SK-N-MC (cell line): ENCODE data around the gene CTNS.

Source experiments
- EZH2 ChIP-seq: fragments of 200-600 bp; sonication (generic); IDR thresholded peaks from one replicate; pipeline ENCODE4 v1.6.1; 2017; ENCODE audit warnings: antibody characterized with exemption
- POLR2AphosphoS5 ChIP-seq: IDR thresholded peaks from 2 replicates; pipeline ENCODE4 v1.6.1; 2012; ENCODE audit warnings: mild to moderate bottlenecking, low read depth, low read length, borderline replicate concordance

DNA sequence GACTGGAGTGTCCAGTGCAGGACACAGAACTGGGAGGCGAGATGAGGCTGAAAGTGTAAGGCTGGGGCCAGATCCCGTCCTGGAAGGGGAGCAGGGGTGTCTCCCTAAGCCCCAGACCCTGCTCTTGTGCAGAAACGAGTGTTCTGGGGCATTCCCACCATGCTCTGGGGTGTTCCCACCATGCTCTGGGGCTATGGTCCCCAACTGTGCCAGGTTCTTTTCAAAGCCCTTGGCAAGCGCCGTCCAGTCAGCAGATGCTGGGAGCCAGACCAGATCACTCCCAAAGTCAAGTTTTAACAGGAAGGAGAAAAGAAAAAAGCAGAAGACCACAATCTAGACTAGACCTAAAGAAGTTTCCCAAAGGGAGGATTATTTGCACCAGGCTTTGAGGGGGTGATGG is 29.3 kb downstream of the CTNS start:
- TF ChIP-seq POLR2AphosphoS5 (no peak), EZH2 (no peak)
